BJ (cell line): ENCODE data around the gene SNX22. TPM values are rescaled to one million over a fixed set of nuclear protein-coding genes. Genes with fewer than 3 reads are reported as not detected.

Experiments used
- CTCF ChIA-PET: fragments of 350-600 bp; formaldehyde crosslinking; extraction: SDS; loops from one replicate; lab custom pipeline; 2021; ENCODE audit warnings: antibody characterized with exemption, inconsistent platforms; lab: Yijun Ruan, JAX
- POLR2A ChIA-PET: fragments of 300-600 bp; sonication (Branson Sonifier 250); formaldehyde crosslinking; extraction: SDS; loops from one replicate; lab custom pipeline; 2021; ENCODE audit warnings: antibody characterized with exemption; lab: Charles Lee
- DNase-seq: peaks from one replicate; pipeline ENCODE4 v3.0.0-alpha.2; 2011; ENCODE audit warnings: low read depth
- H3K27me3 ChIP-seq: 2 replicates; pipeline ENCODE4 v1.6.0; 2011; ENCODE audit warnings: low read length; ENCODE audit not compliant: control insufficient read depth, insufficient read depth
- H3K36me3 ChIP-seq: 2 replicates; pipeline ENCODE4 v1.5.1; 2011; ENCODE audit warnings: low read length; ENCODE audit not compliant: control insufficient read depth, insufficient read depth
- H3K4me3 ChIP-seq: 2 replicates; pipeline ENCODE4 v1.5.1; 2011; ENCODE audit warnings: low read depth, mild to moderate bottlenecking, control low read depth, low read length
- CTCF ChIP-seq: IDR thresholded peaks from 2 replicates; pipeline ENCODE4 v1.5.1; 2011; ENCODE audit warnings: low read depth, mild to moderate bottlenecking, control low read depth, inconsistent platforms, low read length, moderate library complexity; ENCODE audit not compliant: insufficient read depth
- polyA plus RNA-seq: library from polyadenylated mRNA; depleted of rRNA; stranded (reverse); fragments of >200 nt; gene quantifications from 2 replicates; pipeline ENCODE4 v1.2.3, GENCODE V29; 2011; rRNA removed
- small RNA-seq: library from RNA; depleted of rRNA; stranded (forward); fragments of <200 nt; gene quantifications from one replicate; pipeline ENCODE3, GENCODE V24; 2012; ENCODE audit warnings: low replicate concordance, low read depth; ENCODE audit not compliant: insufficient read length

SNX22 gene
- polyA plus RNA-seq, 1 experiment = 0.04 TPM

GRCh38 chr15:64197425-64197824, 45.9 kb downstream of the SNX22 start:
- no peak overlapping the region for H3K4me3 ChIP-seq
- ChIA-PET CTCF (interaction anchor here (0.9 to 1.3 kb wide), 2 partner anchors 13 to 44 kb away, joined by 3 read pairs; no protein-coding TSS in a partner anchor), POLR2A (no interaction called here)
- TF ChIP-seq CTCF = no peak
- H3K27me3 ChIP-seq = no peaks in the 10 kb centered on the region
- peaks cover 5% of the 10 kb centered on the region for H3K36me3 ChIP-seq
- no peak for DNase-seq

- ChIA-PET CTCF (interaction anchor here (0.6 to 1.6 kb wide), 4 partner anchors 13 to 151 kb away, joined by 3 to 4 read pairs (median 3); partner anchors contain the start of gene CSNK1G1), POLR2A (no interaction called here)
- no peak for TF ChIP-seq CTCF
- Histone ChIP-seq H3K4me3 (no peak overlapping the region), H3K36me3 (peaks cover 6% of the 10 kb centered on the region), H3K27me3 (no peaks in the 10 kb centered on the region)
- no peak for DNase-seq
Observed at GRCh38 chr15:64205202-64205601, 53.7 kb downstream of the SNX22 start.

Small RNAs within 50 kb of the gene (small RNA-seq; reads per million reads assigned to genes)
- gene RF00019 = not detected

Other genes with a start within 250 kb of the SNX22 start
- 10.5 and 12.4 TPM in 2 replicates for gene DAPK2, start 105.2 kb upstream of the SNX22 start, polyA plus RNA-seq
- gene CIAO2A, start 57.9 kb upstream of the SNX22 start, polyA plus RNA-seq = 24.6 and 41.2 TPM in 2 replicates
- 57.5 and 74.4 TPM in 2 replicates for gene SNX1, start 55.7 kb upstream of the SNX22 start, polyA plus RNA-seq
- 1,721 and 1,794 TPM in 2 replicates for gene PPIB, start 11.3 kb downstream of the SNX22 start, polyA plus RNA-seq
- 8.0 and 14.1 TPM in 2 replicates for gene CSNK1G1, start 204.4 kb downstream of the SNX22 start, polyA plus RNA-seq
- gene PCLAF, start 229.7 kb downstream of the SNX22 start, polyA plus RNA-seq = 127 and 143 TPM in 2 replicates
- gene TRIP4, start 236.1 kb downstream of the SNX22 start, polyA plus RNA-seq = 14.3 and 21.0 TPM in 2 replicates